KOPT-K1 (cell line): ENCODE results near the gene MAD1L1.

ENCODE experiments used
- H3K27ac ChIP-seq: fragments of 200-600 bp; sonication (generic); 2 replicates; pipeline ENCODE4 v1.5.1; 2016; ENCODE audit warnings: antibody characterized with exemption, mild to moderate bottlenecking, low read depth, low read length; ENCODE audit not compliant: poor library complexity, severe bottlenecking
- H3K36me3 ChIP-seq: fragments of 200-600 bp; sonication (generic); 2 replicates; pipeline ENCODE4 v1.5.1; 2017; ENCODE audit warnings: antibody characterized with exemption, mild to moderate bottlenecking, low read length, moderate library complexity; ENCODE audit not compliant: insufficient read depth
- H3K9me3 ChIP-seq: fragments of 200-600 bp; sonication (generic); 2 replicates; pipeline ENCODE4 v1.5.1; 2017; ENCODE audit warnings: antibody characterized with exemption, low read length, mild to moderate bottlenecking; ENCODE audit not compliant: insufficient read depth, poor library complexity, severe bottlenecking

The MAD1L1 gene

GRCh38 chr7:1873070-1873405, 359.7 kb downstream of the MAD1L1 start:
- Histone ChIP-seq H3K36me3 (peaks cover 14% of the 10 kb centered on the region; the same call in 1 of the 2 replicates), H3K27ac (no peak overlapping the region), H3K9me3 (peaks cover 32% of the 10 kb centered on the region)

- Histone ChIP-seq H3K36me3 (peaks cover 14% of the 10 kb centered on the region; the same call in 1 of the 2 replicates), H3K27ac (no peak overlapping the region), H3K9me3 (peaks cover 27% of the 10 kb centered on the region)
Observed at GRCh38 chr7:1872191-1873069, 360.3 kb downstream of the MAD1L1 start.

GRCh38 chr7:1869452-1870130, 363.2 kb downstream of the MAD1L1 start:
- H3K36me3 ChIP-seq: peaks cover 14% of the 10 kb centered on the region; the same call in 1 of the 2 replicates

GRCh38 chr7:1868516-1869165, 364.1 kb downstream of the MAD1L1 start:
- H3K27ac ChIP-seq: no peak overlapping the region
- H3K36me3 ChIP-seq: peaks cover 7% of the 10 kb centered on the region; the same call in 1 of the 2 replicates
- peaks cover 21% of the 10 kb centered on the region for H3K9me3 ChIP-seq

More at GRCh38 chr7:1869452-1870130, 363.2 kb downstream of the MAD1L1 start:
- Histone ChIP-seq H3K27ac (no peak overlapping the region), H3K9me3 (peaks cover 21% of the 10 kb centered on the region)

- Histone ChIP-seq H3K27ac (no peak overlapping the region), H3K36me3 (peaks cover 7% of the 10 kb centered on the region; the same call in 1 of the 2 replicates), H3K9me3 (peaks cover 17% of the 10 kb centered on the region)
Observed at GRCh38 chr7:1867370-1868260, 365.1 kb downstream of the MAD1L1 start.

- peaks cover 7% of the 10 kb centered on the region for H3K9me3 ChIP-seq
- no peaks in the 10 kb centered on the region for H3K36me3 ChIP-seq
- no peak overlapping the region for H3K27ac ChIP-seq
Observed at GRCh38 chr7:1866601-1867000, 366.1 kb downstream of the MAD1L1 start.

- Histone ChIP-seq H3K36me3 (no peaks in the 10 kb centered on the region), H3K9me3 (no peaks in the 10 kb centered on the region), H3K27ac (no peak overlapping the region)
Observed at GRCh38 chr7:1865571-1866255, 367.0 kb downstream of the MAD1L1 start.

- Histone ChIP-seq H3K36me3 (no peaks in the 10 kb centered on the region), H3K27ac (no peak overlapping the region), H3K9me3 (no peaks in the 10 kb centered on the region)
Observed at GRCh38 chr7:1865000-1865555, 367.7 kb downstream of the MAD1L1 start.

GRCh38 chr7:1864161-1864940, 368.4 kb downstream of the MAD1L1 start:
- Histone ChIP-seq H3K36me3 (no peaks in the 10 kb centered on the region), H3K9me3 (no peaks in the 10 kb centered on the region), H3K27ac (no peak overlapping the region)

GRCh38 chr7:1863091-1863900, 369.4 kb downstream of the MAD1L1 start:
- Histone ChIP-seq H3K9me3 (no peaks in the 10 kb centered on the region), H3K27ac (no peak overlapping the region), H3K36me3 (no peaks in the 10 kb centered on the region)

- no peaks in the 10 kb centered on the region for H3K36me3 ChIP-seq
- no peak overlapping the region for H3K27ac ChIP-seq
- no peaks in the 10 kb centered on the region for H3K9me3 ChIP-seq
Observed at GRCh38 chr7:1862560-1862959, 370.2 kb downstream of the MAD1L1 start.

- Histone ChIP-seq H3K27ac (no peak overlapping the region), H3K36me3 (no peaks in the 10 kb centered on the region)
Observed at GRCh38 chr7:1861799-1862458, 370.8 kb downstream of the MAD1L1 start.

More at GRCh38 chr7:1861799-1862458, 370.8 kb downstream of the MAD1L1 start:
- H3K9me3 ChIP-seq: no peaks in the 10 kb centered on the region
